Left hindlimb (tissue), 1 donor: ENCODE data around the gene PHACTR1.

Experiments used
- DNase-seq: peaks from one replicate; pipeline ENCODE4 v3.0.0-alpha.2; 2018

PHACTR1 gene

GRCh38 chr6:13332349-13332706 is 615.8 kb downstream of the PHACTR1 start:
- no peak for DNase-seq

DNA sequence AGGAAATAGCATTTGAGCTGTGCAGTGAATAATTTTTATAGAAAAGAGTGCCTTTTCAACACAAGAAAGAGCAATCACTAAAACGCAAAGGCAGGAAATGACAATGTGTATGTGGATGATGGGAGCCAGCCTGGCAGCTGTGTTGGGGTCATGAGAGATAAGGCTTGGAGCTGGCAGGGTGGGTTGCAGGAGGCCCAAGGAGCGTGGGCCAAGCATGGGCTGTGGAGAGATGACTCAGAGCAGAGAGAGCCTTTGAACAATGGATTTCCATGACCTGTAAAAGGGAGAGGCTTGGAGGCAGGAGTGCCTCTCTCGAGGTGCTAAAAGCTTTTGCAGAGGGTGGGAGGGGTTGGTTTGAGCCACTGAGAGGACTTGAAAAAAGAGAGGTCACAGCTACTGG is 618.4 kb downstream of the PHACTR1 start:
- DNase-seq, result no peak

GRCh38 chr6:13336553-13336952 is 620.0 kb downstream of the PHACTR1 start:
- peak; percentile 90 for DNase-seq

GRCh38 chr6:13338038-13338437 is 621.5 kb downstream of the PHACTR1 start:
- DNase-seq, result no peak
